PC-9 (cell line): ENCODE results near the gene FAM110C. TPM values are rescaled to one million over a fixed set of nuclear protein-coding genes. Genes with fewer than 3 reads are reported as not detected.

Experiments used
- BruUV-seq: library from RNA; stranded (reverse); fragments of 400-500 nt; replicated peaks from 2 replicates; lab custom pipeline; 2021; lab: Mats Ljungman, UMichigan
- CTCF ChIA-PET: fragments of 300-600 bp; sonication (Branson Sonifier 250); formaldehyde crosslinking; loops from one replicate; lab custom pipeline; 2022; ENCODE audit warnings: antibody characterized with exemption; lab: Charles Lee
- POLR2A ChIA-PET: fragments of 300-600 bp; sonication (Branson Sonifier 250); formaldehyde crosslinking; loops from one replicate; lab custom pipeline; 2022; ENCODE audit warnings: antibody characterized with exemption; ENCODE audit not compliant: unreplicated experiment; lab: Charles Lee
- DNase-seq, 2 experiments: peaks; one replicate each; pipeline versions ENCODE4 v3.0.0 to v3.0.0-alpha.2; 2015 to 2022; ENCODE audit warnings: mixed read lengths in 1 of 2
- H2AFZ ChIP-seq: fragments of 200-600 bp; sonication (generic); 2 replicates; pipeline ENCODE4 v1.8.1; 2017; ENCODE audit warnings: antibody characterized with exemption
- H3F3A ChIP-seq: fragments of 200-600 bp; sonication (generic); 2 replicates; pipeline ENCODE4 v1.8.1; 2017; ENCODE audit warnings: antibody characterized with exemption, mild to moderate bottlenecking, low read depth; ENCODE audit not compliant: insufficient read depth
- H3K27ac ChIP-seq: fragments of 200-600 bp; sonication (generic); 2 replicates; pipeline ENCODE4 v1.6.1; 2016; ENCODE audit warnings: mixed run types
- H3K27me3 ChIP-seq: fragments of 200-600 bp; sonication (generic); 2 replicates; pipeline ENCODE4 v1.6.1; 2016; ENCODE audit warnings: low read depth, mixed run types; ENCODE audit not compliant: insufficient read depth
- H3K36me3 ChIP-seq: fragments of 200-600 bp; sonication (generic); 2 replicates; pipeline ENCODE4 v1.6.1; 2016; ENCODE audit warnings: low read depth, mixed run types
- H3K4me1 ChIP-seq: fragments of 200-600 bp; sonication (generic); replicated peaks from 2 replicates; pipeline ENCODE4 v1.6.1; 2016; ENCODE audit warnings: mixed run types; ENCODE audit not compliant: insufficient read depth
- H3K4me2 ChIP-seq: fragments of 200-600 bp; sonication (generic); 2 replicates; pipeline ENCODE4 v1.6.1; 2017; ENCODE audit warnings: mixed run types
- H3K4me3 ChIP-seq: fragments of 200-600 bp; sonication (generic); 2 replicates; pipeline ENCODE4 v1.6.1; 2016; ENCODE audit warnings: mixed run types
- H3K79me2 ChIP-seq: fragments of 200-600 bp; sonication (generic); 2 replicates; pipeline ENCODE4 v1.6.1; 2017; ENCODE audit warnings: low read depth, mixed run types
- H3K9me2 ChIP-seq: fragments of 200-600 bp; sonication (generic); 2 replicates; pipeline ENCODE4 v1.8.1; 2017; ENCODE audit warnings: mild to moderate bottlenecking; ENCODE audit not compliant: insufficient read depth
- H3K9me3 ChIP-seq: fragments of 200-600 bp; sonication (generic); 2 replicates; pipeline ENCODE4 v1.8.1; 2016; ENCODE audit warnings: low read depth; ENCODE audit not compliant: insufficient read depth
- H4K20me1 ChIP-seq: fragments of 200-600 bp; sonication (generic); 2 replicates; pipeline ENCODE4 v1.8.1; 2017; ENCODE audit not compliant: insufficient read depth
- EZH2 ChIP-seq: fragments of 200-600 bp; sonication (generic); IDR thresholded peaks from 2 replicates; pipeline ENCODE4 v1.8.0; 2017; ENCODE audit warnings: antibody characterized with exemption, low read depth
- intact Hi-C: fragments of 100-400 bp; cut with micrococcal nuclease; formaldehyde crosslinking; loops from one replicate; pipeline ENCODE4 v1.10.0; 2022; ENCODE audit not compliant: unreplicated experiment
- total RNA-seq: library from RNA; stranded (reverse); gene quantifications from 2 replicates; pipeline ENCODE4 v1.2.3, GENCODE V29; 2021
- TF ChIP-seq, protein P1 (sequence below): fragments of 200-600 bp; sonication (generic); conservative IDR thresholded peaks from 2 replicates; pipeline ENCODE4 v1.6.1; 2017; ENCODE audit warnings: mixed run types, antibody characterized with exemption, mild to moderate bottlenecking, moderate library complexity

The FAM110C gene
- total RNA-seq, 1 experiment from 2014 or later, result 20.8 TPM

GRCh38 chr2:65121-65520, 18.8 kb upstream of the FAM110C start:
- BruUV-seq, result no TSS peak
- CTCF ChIA-PET, result no interaction called here

GRCh38 chr2:55587-56448, 9.5 kb upstream of the FAM110C start:
- intact Hi-C loops, result no loop called here
- Histone ChIP-seq H3K9me3 (peaks cover 17% of the 10 kb centered on the region), H3F3A (no peaks in the 10 kb centered on the region; the same call in 1 of the 2 replicates), H3K4me3 (no peak overlapping the region), H3K27me3 (no peaks in the 10 kb centered on the region), H3K9me2 (no peaks in the 10 kb centered on the region), H3K4me2 (no peak overlapping the region), H3K79me2 (no peaks in the 10 kb centered on the region), H3K27ac (no peak overlapping the region), H4K20me1 (no peaks in the 10 kb centered on the region), H3K36me3 (no peaks in the 10 kb centered on the region), H3K4me1 (no peaks in the 10 kb centered on the region), H2AFZ (no peak overlapping the region)
- POLR2A ChIA-PET, result no interaction called here
- TF ChIP-seq EZH2, result no peak
- TF ChIP-seq, protein P1, sequence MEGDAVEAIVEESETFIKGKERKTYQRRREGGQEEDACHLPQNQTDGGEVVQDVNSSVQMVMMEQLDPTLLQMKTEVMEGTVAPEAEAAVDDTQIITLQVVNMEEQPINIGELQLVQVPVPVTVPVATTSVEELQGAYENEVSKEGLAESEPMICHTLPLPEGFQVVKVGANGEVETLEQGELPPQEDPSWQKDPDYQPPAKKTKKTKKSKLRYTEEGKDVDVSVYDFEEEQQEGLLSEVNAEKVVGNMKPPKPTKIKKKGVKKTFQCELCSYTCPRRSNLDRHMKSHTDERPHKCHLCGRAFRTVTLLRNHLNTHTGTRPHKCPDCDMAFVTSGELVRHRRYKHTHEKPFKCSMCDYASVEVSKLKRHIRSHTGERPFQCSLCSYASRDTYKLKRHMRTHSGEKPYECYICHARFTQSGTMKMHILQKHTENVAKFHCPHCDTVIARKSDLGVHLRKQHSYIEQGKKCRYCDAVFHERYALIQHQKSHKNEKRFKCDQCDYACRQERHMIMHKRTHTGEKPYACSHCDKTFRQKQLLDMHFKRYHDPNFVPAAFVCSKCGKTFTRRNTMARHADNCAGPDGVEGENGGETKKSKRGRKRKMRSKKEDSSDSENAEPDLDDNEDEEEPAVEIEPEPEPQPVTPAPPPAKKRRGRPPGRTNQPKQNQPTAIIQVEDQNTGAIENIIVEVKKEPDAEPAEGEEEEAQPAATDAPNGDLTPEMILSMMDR, result no peak
- CTCF ChIA-PET, result no interaction called here
- DNase-seq, result no peak
- BruUV-seq, result no TSS peak

More at GRCh38 chr2:65121-65520, 18.8 kb upstream of the FAM110C start:
- Histone ChIP-seq H3K27ac (no peak overlapping the region), H3K79me2 (no peaks in the 10 kb centered on the region), H3F3A (no peaks in the 10 kb centered on the region), H3K4me1 (peaks cover 18% of the 10 kb centered on the region), H3K27me3 (no peaks in the 10 kb centered on the region), H3K4me2 (no peak overlapping the region), H3K9me3 (no peaks in the 10 kb centered on the region), H2AFZ (no peak overlapping the region), H3K4me3 (no peak overlapping the region), H3K9me2 (no peaks in the 10 kb centered on the region), H3K36me3 (no peaks in the 10 kb centered on the region), H4K20me1 (no peaks in the 10 kb centered on the region)
- intact Hi-C loops, result no loop called here
- POLR2A ChIA-PET, result no interaction called here
- TF ChIP-seq, protein P1, result no peak
- TF ChIP-seq EZH2, result no peak
- no peak for DNase-seq

- H3K9me2 ChIP-seq, result no peaks in the 10 kb centered on the region
- peaks cover 26% of the 10 kb centered on the region for H3F3A ChIP-seq
- ChIA-PET CTCF (interaction anchor here (0.6 kb wide), 1 partner anchor 9 kb away, joined by 3 read pairs; no protein-coding TSS in a partner anchor), POLR2A (no interaction called here)
- H3K27me3 ChIP-seq, result no peaks in the 10 kb centered on the region
- H3K36me3 ChIP-seq, result no peaks in the 10 kb centered on the region
- no peak overlapping the region for H3K4me3 ChIP-seq
- DNase-seq, result no peak
- TF ChIP-seq, protein P1, result no peak
- no peak for TF ChIP-seq EZH2
- H3K4me1 ChIP-seq, result peaks cover 17% of the 10 kb centered on the region
- no peaks in the 10 kb centered on the region; the same call in none of the 2 replicates for H3K9me3 ChIP-seq
- no peak overlapping the region for H3K4me2 ChIP-seq
- H3K27ac ChIP-seq, result no peak overlapping the region
- no peak overlapping the region for H2AFZ ChIP-seq
- no peaks in the 10 kb centered on the region for H4K20me1 ChIP-seq
- H3K79me2 ChIP-seq, result no peaks in the 10 kb centered on the region
- intact Hi-C loops, result no loop called here
- BruUV-seq, result no TSS peak
Observed at GRCh38 chr2:51613-52012, 5.3 kb upstream of the FAM110C start.
